Kasumi-1 (cell line): ENCODE results near the gene C10orf120.
A peak's percentile ranks its signal among the peaks of the same experiment; 100 is the strongest.

ENCODE experiments used
- DNase-seq, 2 experiments: peaks; one replicate each; lab custom pipeline; 2025; lab: John Stamatoyannopoulos, UW

C10orf120 gene

GRCh38 chr10:122703483-122704448 lies 4.1 kb upstream of the C10orf120 start:
- DNase-seq = peak; percentile 38 to 48

- no peak for DNase-seq
Observed at GRCh38 chr10:122702275-122702674, 2.6 kb upstream of the C10orf120 start.

- no peak for DNase-seq
Observed at GRCh38 chr10:122701652-122702051, 2.0 kb upstream of the C10orf120 start.

GRCh38 chr10:122696687-122697086 lies 3.0 kb downstream of the C10orf120 start:
- DNase-seq = no peak

GRCh38 chr10:122692744-122693143 lies 6.9 kb downstream of the C10orf120 start:
- DNase-seq = no peak

GRCh38 chr10:122689146-122689820 lies 10.4 kb downstream of the C10orf120 start:
- no peak for DNase-seq

- DNase-seq = no peak
Observed at GRCh38 chr10:122688293-122688989, 11.2 kb downstream of the C10orf120 start.

GRCh38 chr10:122682522-122682921 lies 17.1 kb downstream of the C10orf120 start:
- DNase-seq = no peak

GRCh38 chr10:122678266-122678665 lies 21.4 kb downstream of the C10orf120 start:
- no peak for DNase-seq

GRCh38 chr10:122675278-122675677 lies 24.4 kb downstream of the C10orf120 start:
- no peak for DNase-seq

- no peak for DNase-seq
Observed at GRCh38 chr10:122674781-122675180, 24.9 kb downstream of the C10orf120 start.

GRCh38 chr10:122673731-122674130 lies 25.9 kb downstream of the C10orf120 start:
- DNase-seq = no peak

GRCh38 chr10:122673269-122673668 lies 26.4 kb downstream of the C10orf120 start:
- DNase-seq = no peak

GRCh38 chr10:122672655-122673054 lies 27.0 kb downstream of the C10orf120 start:
- no peak for DNase-seq

GRCh38 chr10:122671355-122671754 lies 28.3 kb downstream of the C10orf120 start:
- DNase-seq = no peak

- no peak for DNase-seq
Observed at GRCh38 chr10:122669842-122670241, 29.8 kb downstream of the C10orf120 start.

GRCh38 chr10:122669045-122669444 lies 30.6 kb downstream of the C10orf120 start:
- DNase-seq = no peak

GRCh38 chr10:122665946-122666345 lies 33.7 kb downstream of the C10orf120 start:
- DNase-seq = no peak

GRCh38 chr10:122665329-122665860 lies 34.3 kb downstream of the C10orf120 start:
- DNase-seq = no peak

GRCh38 chr10:122664501-122664900 lies 35.1 kb downstream of the C10orf120 start:
- no peak for DNase-seq

GRCh38 chr10:122663516-122664130 lies 36.0 kb downstream of the C10orf120 start:
- DNase-seq = no peak

- DNase-seq = no peak
Observed at GRCh38 chr10:122662231-122662630, 37.4 kb downstream of the C10orf120 start.
